ENCODE results near the gene FLII.

GRCh38 chr17:18228176-18228682 lies 30.3 kb downstream of the FLII start:
- TF ChIP-seq CTCF (IDR thresholded peaks at IDR 0.05), result no peak
- TF ChIP-seq POLR2A (IDR thresholded peaks at IDR 0.05), result no peak
